GM23338 (cell line): ENCODE results near the gene CCDC38. TPM values are rescaled to one million over a fixed set of nuclear protein-coding genes. Genes with fewer than 3 reads are reported as not detected.

ENCODE experiments used
- ATAC-seq: fragments of 200-7000 bp; cut with Tn5 transposase; 3 replicates; pipeline ENCODE4 v1.9.1; 2020
- DNase-seq: peaks from one replicate; pipeline ENCODE4 v3.0.0-alpha.2; 2015; ENCODE audit warnings: low spot score
- H2AFZ ChIP-seq: fragments of 200-600 bp; sonication (generic); 2 replicates; pipeline ENCODE4 v1.8.0; 2016; ENCODE audit warnings: antibody characterized with exemption, mild to moderate bottlenecking, moderate library complexity
- H3F3A ChIP-seq: fragments of 200-600 bp; sonication (generic); replicated peaks from 2 replicates; pipeline ENCODE4 v1.8.0; 2017; ENCODE audit warnings: antibody characterized with exemption, mixed run types, low read depth
- H3K27ac ChIP-seq: fragments of 200-600 bp; sonication (generic); 2 replicates; pipeline ENCODE4 v1.6.1; 2016; ENCODE audit warnings: low read depth
- H3K27me3 ChIP-seq: fragments of 200-600 bp; sonication (generic); 2 replicates; pipeline ENCODE4 v1.8.0; 2016; ENCODE audit warnings: mild to moderate bottlenecking, mixed run types, moderate library complexity; ENCODE audit not compliant: insufficient read depth
- H3K36me3 ChIP-seq: fragments of 200-600 bp; sonication (generic); 2 replicates; pipeline ENCODE4 v1.8.0; 2016; ENCODE audit warnings: mild to moderate bottlenecking; ENCODE audit not compliant: insufficient read depth
- H3K4me1 ChIP-seq: fragments of 200-600 bp; sonication (generic); 2 replicates; pipeline ENCODE4 v1.8.0; 2016; ENCODE audit warnings: mild to moderate bottlenecking, moderate library complexity; ENCODE audit not compliant: insufficient read depth
- H3K4me2 ChIP-seq: fragments of 200-600 bp; sonication (generic); 2 replicates; pipeline ENCODE4 v1.7.1; 2017; ENCODE audit warnings: mixed run types
- H3K4me3 ChIP-seq: fragments of 200-600 bp; sonication (generic); 2 replicates; pipeline ENCODE4 v1.6.1; 2016; ENCODE audit warnings: mixed run types
- H3K79me2 ChIP-seq: fragments of 200-600 bp; sonication (generic); replicated peaks from 2 replicates; pipeline ENCODE4 v1.8.0; 2017; ENCODE audit warnings: mild to moderate bottlenecking; ENCODE audit not compliant: insufficient read depth
- H3K9me2 ChIP-seq: fragments of 200-600 bp; sonication (generic); 2 replicates; pipeline ENCODE4 v1.8.0; 2017; ENCODE audit not compliant: insufficient read depth
- H4K20me1 ChIP-seq: fragments of 200-600 bp; sonication (generic); replicated peaks from 2 replicates; pipeline ENCODE4 v1.8.0; 2017; ENCODE audit warnings: mild to moderate bottlenecking; ENCODE audit not compliant: insufficient read depth
- H3K27ac Mint-ChIP-seq: 2 replicates; pipeline ENCODE4 v1.8.0; 2020; ENCODE audit warnings: inconsistent platforms, mild to moderate bottlenecking, moderate library complexity, mixed read lengths
- H3K27me3 Mint-ChIP-seq: 3 replicates; pipeline ENCODE4 v1.8.0; 2022; ENCODE audit warnings: low read depth, mild to moderate bottlenecking, moderate library complexity, mixed read lengths, inconsistent platforms; ENCODE audit not compliant: insufficient read depth, poor library complexity
- H3K36me3 Mint-ChIP-seq: 3 replicates; pipeline ENCODE4 v1.8.0; 2021; ENCODE audit warnings: low read depth, mild to moderate bottlenecking, inconsistent platforms, moderate library complexity, mixed read lengths
- H3K4me1 Mint-ChIP-seq: 3 replicates; pipeline ENCODE4 v1.8.0; 2020; ENCODE audit warnings: mild to moderate bottlenecking, inconsistent platforms, mixed read lengths
- H3K4me3 Mint-ChIP-seq: 3 replicates; pipeline ENCODE4 v1.8.0; 2021; ENCODE audit warnings: moderate library complexity, mild to moderate bottlenecking, inconsistent platforms, mixed read lengths
- H3K9me3 Mint-ChIP-seq: 3 replicates; pipeline ENCODE4 v1.8.0; 2020; ENCODE audit warnings: moderate library complexity, mild to moderate bottlenecking, inconsistent platforms, mixed read lengths
- CREB1 ChIP-seq: fragments of 250-450 bp; sonication (Bioruptor Pico); IDR thresholded peaks from 2 replicates; pipeline ENCODE4 v1.5.0; 2020; ENCODE audit warnings: low read depth, mild to moderate bottlenecking, moderate library complexity
- CTCF ChIP-seq, 2 experiments: fragments of 200-600 bp in 1 of 2; sonication (generic) in 1 of 2; conservative IDR thresholded peaks; 2 replicates each; pipeline versions ENCODE4 v1.5.1 to v1.6.1; 2016 to 2017; ENCODE audit warnings: antibody characterized with exemption in 2 of 2, low read depth in 2 of 2, mild to moderate bottlenecking in 2 of 2, moderate library complexity in 1 of 2
- ETS1 ChIP-seq: IDR thresholded peaks from 2 replicates; pipeline ENCODE4 v1.6.1; 2016; ENCODE audit warnings: antibody characterized with exemption
- EZH2 ChIP-seq: fragments of 200-600 bp; sonication (generic); IDR thresholded peaks from one replicate; pipeline ENCODE4 v1.8.0; 2017; ENCODE audit warnings: antibody characterized with exemption, mild to moderate bottlenecking, low read depth; ENCODE audit not compliant: unreplicated experiment
- EZH2phosphoT487 ChIP-seq: fragments of 200-600 bp; sonication (generic); IDR thresholded peaks from one replicate; pipeline ENCODE4 v1.8.1; 2018; ENCODE audit warnings: antibody characterized with exemption; ENCODE audit not compliant: unreplicated experiment
- JUNB ChIP-seq: IDR thresholded peaks from one replicate; pipeline ENCODE4 v1.6.1; 2016; ENCODE audit warnings: antibody characterized with exemption; ENCODE audit not compliant: unreplicated experiment
- NANOG ChIP-seq: IDR thresholded peaks from 2 replicates; pipeline ENCODE4 v1.6.1; 2016; ENCODE audit warnings: antibody characterized with exemption, borderline replicate concordance
- POLR2AphosphoS5 ChIP-seq: IDR thresholded peaks from 2 replicates; pipeline ENCODE4 v1.6.1; 2016; ENCODE audit warnings: antibody characterized with exemption, low read depth
- REST ChIP-seq: IDR thresholded peaks from one replicate; pipeline ENCODE4 v1.6.1; 2018; ENCODE audit warnings: antibody characterized with exemption; ENCODE audit not compliant: unreplicated experiment
- STAT1 ChIP-seq: IDR thresholded peaks from one replicate; pipeline ENCODE4 v1.6.1; 2016; ENCODE audit warnings: antibody characterized with exemption; ENCODE audit not compliant: unreplicated experiment
- ZNF114 ChIP-seq: fragments of 250-450 bp; sonication (Bioruptor Pico); IDR thresholded peaks from 2 replicates; pipeline ENCODE4 v1.5.0; 2020; ENCODE audit warnings: mild to moderate bottlenecking, moderate library complexity
- ZNF331 ChIP-seq: fragments of 250-450 bp; sonication (Bioruptor Pico); IDR thresholded peaks from 2 replicates; pipeline ENCODE4 v1.5.0; 2020; ENCODE audit warnings: low read depth, mild to moderate bottlenecking, moderate library complexity
- ZNF462 ChIP-seq: fragments of 250-450 bp; sonication (Bioruptor Pico); IDR thresholded peaks from 2 replicates; pipeline ENCODE4 v1.5.0; 2020; ENCODE audit warnings: mild to moderate bottlenecking, moderate library complexity
- polyA plus RNA-seq: library from polyadenylated mRNA; unstranded; fragments of >200 nt; fragmentation: Nextera tagmentation; extraction: Ambion mirVana; gene quantifications from 2 replicates; pipeline ENCODE4 v1.2.1, GENCODE V29; 2016
- total RNA-seq: library from RNA; depleted of rRNA; stranded (reverse); fragments of >200 nt; shearing (Covaris generic); gene quantifications from 2 replicates; pipeline ENCODE4 v1.2.3, GENCODE V29; 2014

The CCDC38 gene
- total and polyA plus RNA-seq, 2 experiments from 2014 or later, result not detected

- TF ChIP-seq JUNB (no peak), CTCF (conservative IDR thresholded peaks at IDR 0.05; ENCODE audit: low read depth in 2 of 2) (no peak), REST (no peak), NANOG (no peak), EZH2 (no peak), ZNF462 (CRISPR knock-in tag) (no peak), CREB1 (CRISPR knock-in tag) (no peak), ETS1 (no peak), ZNF331 (no peak), POLR2AphosphoS5 (no peak), EZH2phosphoT487 (no peak), STAT1 (no peak), ZNF114 (no peak)
- H3K27me3 Mint-ChIP-seq, result peaks cover 1% of the 10 kb centered on the region
- H4K20me1 ChIP-seq, result no peaks in the 10 kb centered on the region
- H2AFZ ChIP-seq, result no peak overlapping the region
- H3K9me2 ChIP-seq, result no peaks in the 10 kb centered on the region
- H3K4me3 ChIP-seq, result no peak overlapping the region
- H3K27ac ChIP-seq, result no peak overlapping the region
- no peaks in the 10 kb centered on the region for H3K36me3 Mint-ChIP-seq
- no peaks in the 10 kb centered on the region for H3K27me3 ChIP-seq
- ATAC-seq (no peak), DNase-seq (no peak)
- peaks cover 7% of the 10 kb centered on the region; the same call in 1 of the 2 replicates for H3K4me1 ChIP-seq
- no peak overlapping the region for H3K4me2 ChIP-seq
- H3K4me3 Mint-ChIP-seq, result no peak overlapping the region
- H3K4me1 Mint-ChIP-seq, result peaks cover 11% of the 10 kb centered on the region
- no peaks in the 10 kb centered on the region for H3K9me3 Mint-ChIP-seq
- no peak overlapping the region for H3K27ac Mint-ChIP-seq
- H3F3A ChIP-seq, result no peaks in the 10 kb centered on the region
- no peaks in the 10 kb centered on the region for H3K36me3 ChIP-seq
- no peaks in the 10 kb centered on the region for H3K79me2 ChIP-seq
Measured at GRCh38 chr12:95834572-95834971, 107.8 kb downstream of the CCDC38 start.
